ENCODE data around the gene ZNF597. TPM values are rescaled to one million over a fixed set of nuclear protein-coding genes. Genes with fewer than 3 reads are reported as not detected.

Gene ZNF597
- total RNA-seq, 2 experiments from 2014 or later, result 1.9 to 2.1 TPM

GRCh38 chr16:3465911-3466584 lies 22.7 kb upstream of the ZNF597 start:
- peaks cover 61% of the 10 kb centered on the region for H3K79me2 ChIP-seq (ENCODE audit: insufficient read depth, low read depth, low read length)
- no peak overlapping the region for H3K4me3 ChIP-seq (ENCODE audit: low read depth, low read length, poor library complexity, severe bottlenecking)
- no peaks in the 10 kb centered on the region for H3K9me3 ChIP-seq (ENCODE audit: low read length)
- H3K36me3 ChIP-seq (ENCODE audit: insufficient read depth, low read length), result peaks cover 37% of the 10 kb centered on the region
- H3K4me1 ChIP-seq (ENCODE audit: insufficient read depth, low read length, poor library complexity, severe bottlenecking), result peaks cover 23% of the 10 kb centered on the region
- ChIA-PET POLR2A (interaction anchor here (0.7 kb wide), 1 partner anchor 201 kb away, joined by 4 read pairs; no protein-coding TSS in a partner anchor), CTCF (ENCODE audit: unreplicated experiment) (interaction anchor here (0.6 kb wide), 1 partner anchor 109 kb away, joined by 3 read pairs; no protein-coding TSS in a partner anchor)
- no peak overlapping the region for H3K4me2 ChIP-seq (ENCODE audit: low read length)
- H4K20me1 ChIP-seq (ENCODE audit: insufficient read depth, low read length), result no peaks in the 10 kb centered on the region; the same call in 1 of the 2 replicates
- intact Hi-C loops (cut with micrococcal nuclease; ENCODE audit: unreplicated experiment), result no loop called here
- TF ChIP-seq, protein P1, sequence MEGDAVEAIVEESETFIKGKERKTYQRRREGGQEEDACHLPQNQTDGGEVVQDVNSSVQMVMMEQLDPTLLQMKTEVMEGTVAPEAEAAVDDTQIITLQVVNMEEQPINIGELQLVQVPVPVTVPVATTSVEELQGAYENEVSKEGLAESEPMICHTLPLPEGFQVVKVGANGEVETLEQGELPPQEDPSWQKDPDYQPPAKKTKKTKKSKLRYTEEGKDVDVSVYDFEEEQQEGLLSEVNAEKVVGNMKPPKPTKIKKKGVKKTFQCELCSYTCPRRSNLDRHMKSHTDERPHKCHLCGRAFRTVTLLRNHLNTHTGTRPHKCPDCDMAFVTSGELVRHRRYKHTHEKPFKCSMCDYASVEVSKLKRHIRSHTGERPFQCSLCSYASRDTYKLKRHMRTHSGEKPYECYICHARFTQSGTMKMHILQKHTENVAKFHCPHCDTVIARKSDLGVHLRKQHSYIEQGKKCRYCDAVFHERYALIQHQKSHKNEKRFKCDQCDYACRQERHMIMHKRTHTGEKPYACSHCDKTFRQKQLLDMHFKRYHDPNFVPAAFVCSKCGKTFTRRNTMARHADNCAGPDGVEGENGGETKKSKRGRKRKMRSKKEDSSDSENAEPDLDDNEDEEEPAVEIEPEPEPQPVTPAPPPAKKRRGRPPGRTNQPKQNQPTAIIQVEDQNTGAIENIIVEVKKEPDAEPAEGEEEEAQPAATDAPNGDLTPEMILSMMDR (conservative IDR thresholded peaks at IDR 0.05; ENCODE audit: low read length), result no peak
- TF ChIP-seq EZH2phosphoT487 (IDR thresholded peaks at IDR 0.05; ENCODE audit: borderline replicate concordance, low read depth, low read length), result no peak
- no peak overlapping the region for H2AFZ ChIP-seq (ENCODE audit: low read length)
- no TSS peak for BruUV-seq (replicated peaks)
- no peak for DNase-seq (ENCODE audit: low spot score)
- no peak overlapping the region for H3K27ac ChIP-seq (ENCODE audit: low read depth, low read length, poor library complexity, severe bottlenecking)
- H3K9me2 ChIP-seq (ENCODE audit: insufficient read depth, low read length), result no peaks in the 10 kb centered on the region

GRCh38 chr16:3465301-3465700 lies 22.0 kb upstream of the ZNF597 start:
- no peak overlapping the region for H3K27ac ChIP-seq (ENCODE audit: low read depth, low read length, poor library complexity, severe bottlenecking)
- H2AFZ ChIP-seq (ENCODE audit: low read length), result no peak overlapping the region
- peaks cover 29% of the 10 kb centered on the region for H3K4me1 ChIP-seq (ENCODE audit: insufficient read depth, low read length, poor library complexity, severe bottlenecking)
- no peak overlapping the region for H3K4me2 ChIP-seq (ENCODE audit: low read length)
- peaks cover 64% of the 10 kb centered on the region for H3K79me2 ChIP-seq (ENCODE audit: insufficient read depth, low read depth, low read length)
- ChIA-PET CTCF (ENCODE audit: unreplicated experiment) (no interaction called here), POLR2A (no interaction called here)
- no peaks in the 10 kb centered on the region; the same call in 1 of the 2 replicates for H4K20me1 ChIP-seq (ENCODE audit: insufficient read depth, low read length)
- H3K36me3 ChIP-seq (ENCODE audit: insufficient read depth, low read length), result peaks cover 33% of the 10 kb centered on the region
- TF ChIP-seq, protein P1 (conservative IDR thresholded peaks at IDR 0.05; ENCODE audit: low read length), result no peak
- TF ChIP-seq EZH2phosphoT487 (IDR thresholded peaks at IDR 0.05; ENCODE audit: borderline replicate concordance, low read depth, low read length), result no peak
- DNase-seq (ENCODE audit: low spot score), result no peak
- no TSS peak for BruUV-seq (replicated peaks)
- no peaks in the 10 kb centered on the region for H3K9me3 ChIP-seq (ENCODE audit: low read length)
- H3K4me3 ChIP-seq (ENCODE audit: low read depth, low read length, poor library complexity, severe bottlenecking), result no peak overlapping the region
- intact Hi-C loops (cut with micrococcal nuclease; ENCODE audit: unreplicated experiment), result no loop called here
- H3K9me2 ChIP-seq (ENCODE audit: insufficient read depth, low read length), result no peaks in the 10 kb centered on the region

DNA sequence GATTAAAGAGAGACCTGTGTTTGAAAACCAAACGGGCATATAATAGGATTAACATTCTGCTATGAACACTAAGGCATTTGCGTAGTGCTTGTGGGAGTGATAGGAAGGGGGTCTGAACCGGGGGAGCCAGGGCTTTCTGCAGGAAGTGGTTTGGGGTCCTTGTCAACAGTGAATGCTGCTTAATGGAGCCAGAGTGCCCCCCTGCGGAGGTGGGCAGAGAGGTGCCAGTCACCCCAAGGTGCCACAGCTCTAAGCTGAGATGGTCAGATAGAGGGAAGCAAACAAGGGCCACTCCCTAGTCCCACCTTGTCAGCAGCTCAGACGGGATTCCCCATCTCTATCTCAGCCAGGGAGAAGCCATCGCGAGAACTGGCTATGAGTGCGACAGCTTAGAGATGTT lies 17.8 kb upstream of the ZNF597 start:
- Histone ChIP-seq H4K20me1 (ENCODE audit: insufficient read depth, low read length) (peaks cover 11% of the 10 kb centered on the region), H3K9me2 (ENCODE audit: insufficient read depth, low read length) (no peaks in the 10 kb centered on the region), H3K4me1 (ENCODE audit: insufficient read depth, low read length, poor library complexity, severe bottlenecking) (peaks cover 49% of the 10 kb centered on the region), H3K79me2 (ENCODE audit: insufficient read depth, low read depth, low read length) (peaks cover 74% of the 10 kb centered on the region), H3K9me3 (ENCODE audit: low read length) (no peaks in the 10 kb centered on the region), H2AFZ (ENCODE audit: low read length) (no peak overlapping the region), H3K4me3 (ENCODE audit: low read depth, low read length, poor library complexity, severe bottlenecking) (no peak overlapping the region), H3K36me3 (ENCODE audit: insufficient read depth, low read length) (peaks cover 15% of the 10 kb centered on the region), H3K27ac (ENCODE audit: low read depth, low read length, poor library complexity, severe bottlenecking) (no peak overlapping the region), H3K4me2 (ENCODE audit: low read length) (peak overlapping the region; percentile 25; the same call in 1 of the 2 replicates)
- ChIA-PET POLR2A (interaction anchor here (1.4 kb wide), 1 partner anchor 185 kb away, joined by 3 read pairs; no protein-coding TSS in a partner anchor), CTCF (ENCODE audit: unreplicated experiment) (no interaction called here)
- intact Hi-C loops (cut with micrococcal nuclease; ENCODE audit: unreplicated experiment), result no loop called here
- no TSS peak for BruUV-seq (replicated peaks)
- no peak for TF ChIP-seq EZH2phosphoT487 (IDR thresholded peaks at IDR 0.05; ENCODE audit: borderline replicate concordance, low read depth, low read length)
- TF ChIP-seq, protein P1 (conservative IDR thresholded peaks at IDR 0.05; ENCODE audit: low read length), result peak; percentile 73
- peak; percentile 51 for DNase-seq (ENCODE audit: low spot score)
